Muscle layer of duodenum (tissue), 2 donors: ENCODE data around the gene PSMC2.

ENCODE experiments used
- H3K27ac ChIP-seq: one replicate; pipeline ENCODE4 v1.7.0; 2013; ENCODE audit warnings: mild to moderate bottlenecking, low read length
- H3K27me3 ChIP-seq: one replicate; pipeline ENCODE4 v1.7.0; 2013; ENCODE audit warnings: low read depth, mild to moderate bottlenecking, control low read depth, low read length
- H3K36me3 ChIP-seq, 2 donors: one replicate each; pipeline ENCODE4 v1.7.0; 2013; ENCODE audit warnings: low read length in 2 of 2, control low read depth in 1 of 2, mild to moderate bottlenecking in 1 of 2; ENCODE audit not compliant: insufficient read depth in 2 of 2, control insufficient read depth in 1 of 2
- H3K4me1 ChIP-seq, 2 donors: one replicate each; pipeline ENCODE4 v1.7.0; 2013; ENCODE audit warnings: low read length in 2 of 2, mild to moderate bottlenecking in 2 of 2, control low read depth in 1 of 2, moderate library complexity in 1 of 2; ENCODE audit not compliant: insufficient read depth in 2 of 2, control insufficient read depth in 1 of 2
- H3K4me3 ChIP-seq, 2 donors: one replicate each; pipeline ENCODE4 v1.7.0; 2013; ENCODE audit warnings: low read length in 2 of 2, low read depth in 1 of 2, mild to moderate bottlenecking in 1 of 2
- H3K9me3 ChIP-seq, 2 donors: one replicate each; pipeline ENCODE4 v1.7.0; 2013; ENCODE audit warnings: low read length in 2 of 2, control low read depth in 1 of 2, mild to moderate bottlenecking in 1 of 2; ENCODE audit not compliant: control insufficient read depth in 1 of 2
- donor health status: healthy.

PSMC2 gene

DNA sequence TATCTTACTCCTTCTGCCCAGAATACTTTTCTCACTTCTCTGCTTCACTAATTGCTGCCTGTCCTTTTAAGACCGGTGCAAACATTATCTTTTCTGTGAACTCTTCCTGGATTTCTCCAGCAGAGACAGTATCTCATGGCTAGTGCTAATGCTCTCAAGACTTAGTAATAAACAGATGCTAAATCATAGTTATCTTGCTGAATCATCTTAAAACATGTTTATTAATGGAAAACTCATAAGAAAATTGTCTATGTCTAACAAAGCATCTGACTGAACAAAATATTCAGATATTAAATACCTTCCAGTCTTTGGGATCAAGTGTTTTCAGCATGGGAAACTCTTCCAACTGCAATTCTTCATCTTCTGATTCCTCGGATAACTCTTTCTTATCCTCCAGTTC lies 6.0 kb upstream of the PSMC2 start:
- no peaks in the 10 kb centered on the region for H3K27me3 ChIP-seq
- H3K9me3 ChIP-seq = no peaks in the 10 kb centered on the region
- H3K4me1 ChIP-seq = peaks cover 5 to 11% of the 10 kb centered on the region in 2 donors
- H3K27ac ChIP-seq = no peak overlapping the region
- no peak overlapping the region for H3K4me3 ChIP-seq
- H3K36me3 ChIP-seq = peaks cover 25 to 40% of the 10 kb centered on the region in 2 donors

DNA sequence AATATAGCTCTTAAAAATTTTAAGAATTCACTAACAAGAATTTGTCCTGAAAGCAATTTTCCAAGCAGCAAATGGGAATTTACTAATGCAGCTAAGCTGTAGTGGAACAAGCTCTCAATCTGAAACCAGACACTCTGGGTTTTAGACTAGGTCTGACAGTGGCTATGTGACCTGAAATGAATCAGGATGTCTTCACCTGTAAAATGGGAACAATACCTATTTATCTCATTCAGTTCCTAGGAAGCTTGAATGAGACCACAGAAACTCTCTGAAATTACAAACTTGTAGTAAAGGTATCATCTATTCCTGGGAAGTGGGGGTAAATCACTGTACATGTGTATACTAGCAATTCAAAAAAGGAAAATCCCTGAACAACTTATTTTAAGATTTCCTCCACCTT lies 4.1 kb upstream of the PSMC2 start:
- H3K27ac ChIP-seq = peak overlapping the region; percentile 90
- peaks cover 11 to 29% of the 10 kb centered on the region in 2 donors for H3K36me3 ChIP-seq
- peak overlapping the region; percentile 90 to 93 for H3K4me3 ChIP-seq

DNA sequence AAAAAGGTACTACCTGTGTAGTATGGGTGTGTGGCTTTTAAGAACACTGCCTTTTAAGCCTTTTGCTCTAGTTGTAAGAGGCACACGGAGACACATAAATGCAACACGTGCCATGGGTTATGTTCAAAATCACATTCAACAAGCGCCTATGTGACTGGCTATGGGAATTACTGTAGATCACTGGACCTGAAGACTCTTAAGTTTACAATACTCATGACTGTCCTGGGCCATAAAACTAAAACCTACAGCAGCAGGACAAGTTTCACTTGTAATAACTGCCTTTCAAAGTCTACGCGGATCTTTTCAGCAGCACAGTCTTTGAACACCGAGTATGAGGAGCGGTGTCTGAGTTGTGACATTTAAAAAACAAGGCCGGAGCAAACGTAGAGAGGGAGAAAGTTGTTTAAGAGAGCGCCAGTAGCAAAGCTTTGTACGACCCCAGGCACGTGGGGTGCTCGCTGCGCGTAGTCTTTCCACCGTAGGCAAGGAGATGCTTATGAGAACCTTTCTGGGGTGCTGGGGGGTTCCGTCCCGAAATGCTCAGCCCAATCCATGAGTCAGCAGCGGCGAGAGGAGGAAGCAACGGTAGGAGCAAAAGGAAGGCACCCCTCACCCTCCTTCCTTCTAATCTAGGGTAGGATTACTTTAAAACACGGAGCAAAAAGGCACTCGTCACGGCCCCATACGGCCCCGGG lies 3.5 kb upstream of the PSMC2 start:
- Histone ChIP-seq H3K4me1 (peaks cover 7 to 26% of the 10 kb centered on the region in 2 donors), H3K27ac (peak overlapping the region; percentile 90), H3K36me3 (peaks cover 11 to 29% of the 10 kb centered on the region in 2 donors), H3K9me3 (no peaks in the 10 kb centered on the region), H3K27me3 (no peaks in the 10 kb centered on the region), H3K4me3 (peak overlapping the region; percentile 90 to 93)

More for the DNA sequence above, 4.1 kb upstream of the PSMC2 start:
- Histone ChIP-seq H3K4me1 (peaks cover 5 to 20% of the 10 kb centered on the region in 2 donors), H3K27me3 (no peaks in the 10 kb centered on the region), H3K9me3 (no peaks in the 10 kb centered on the region)

DNA sequence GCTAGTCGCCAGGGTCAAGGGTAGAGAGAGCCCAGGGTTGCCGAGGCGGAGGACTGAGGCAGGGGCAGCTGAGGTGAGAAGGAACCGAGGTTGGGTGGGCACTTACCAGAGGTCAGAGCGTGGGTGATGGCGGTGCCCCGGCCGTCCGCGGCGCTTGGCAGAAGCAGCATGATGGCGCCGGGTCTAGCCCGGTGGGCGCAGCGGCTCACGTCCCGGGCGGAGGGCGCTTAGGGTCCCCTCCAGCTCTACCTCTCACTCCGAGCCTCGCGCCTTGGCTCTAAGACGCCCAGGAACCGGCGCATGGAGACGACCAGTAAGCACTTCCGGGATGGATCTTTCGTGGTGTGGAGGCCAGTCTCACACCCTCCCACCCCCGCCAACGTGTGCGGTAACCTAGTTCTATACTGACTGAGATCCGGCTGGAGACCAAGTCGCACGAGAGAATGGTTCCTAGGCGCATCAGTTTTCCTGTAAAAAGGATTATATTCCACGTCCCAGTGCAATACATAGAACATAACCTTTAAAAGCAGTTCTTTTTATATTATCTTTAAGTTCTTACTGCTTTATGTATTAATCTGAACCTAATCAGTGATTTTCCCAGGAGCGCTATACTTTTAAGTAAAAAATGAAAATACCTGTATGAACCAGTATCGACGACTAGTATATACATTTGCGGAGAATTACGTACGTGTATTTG lies 2.8 kb upstream of the PSMC2 start, which contains the start of gene DNAJC2:
TSS of gene DNAJC2 (minus strand) at position 315 of the 697 bp plus-strand sequence. CDS start at position 170, 145 bp downstream.
- H3K27me3 ChIP-seq = no peaks in the 10 kb centered on the region
- H3K9me3 ChIP-seq = no peaks in the 10 kb centered on the region
- peak within 1 kb of the TSS; percentile 90 for H3K27ac ChIP-seq
- peak within 1 kb of the TSS; percentile 90 to 93 for H3K4me3 ChIP-seq
- peaks cover 11 to 22% of the 10 kb centered on the region in 2 donors for H3K36me3 ChIP-seq
- peaks cover 11 to 33% of the 10 kb centered on the region in 2 donors for H3K4me1 ChIP-seq

DNA sequence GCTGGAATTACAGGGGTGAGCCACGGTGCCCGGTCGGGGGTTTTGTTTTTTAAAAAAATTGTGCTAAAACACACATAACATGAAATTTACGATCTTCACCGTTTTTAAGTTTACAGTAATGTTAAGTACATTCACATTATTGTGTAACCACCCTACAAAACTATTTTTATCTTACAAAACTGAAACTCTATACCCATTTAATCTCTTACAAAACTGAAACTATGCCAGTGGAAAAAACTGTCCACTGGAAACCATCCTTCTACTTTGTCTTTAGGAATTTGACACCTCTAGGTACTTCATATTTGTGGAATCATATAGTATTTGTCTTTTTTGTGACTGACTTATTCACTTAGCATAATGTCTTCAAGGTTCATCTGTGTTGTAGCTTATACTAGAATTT lies 1.0 kb upstream of the PSMC2 start:
- peaks cover 0 to 4% of the 10 kb centered on the region in 2 donors for H3K36me3 ChIP-seq
- no peaks in the 10 kb centered on the region for H3K27me3 ChIP-seq
- H3K4me3 ChIP-seq = no peak overlapping the region
- no peak overlapping the region for H3K27ac ChIP-seq
- H3K9me3 ChIP-seq = no peaks in the 10 kb centered on the region
- H3K4me1 ChIP-seq = peaks cover 11 to 50% of the 10 kb centered on the region in 2 donors

DNA sequence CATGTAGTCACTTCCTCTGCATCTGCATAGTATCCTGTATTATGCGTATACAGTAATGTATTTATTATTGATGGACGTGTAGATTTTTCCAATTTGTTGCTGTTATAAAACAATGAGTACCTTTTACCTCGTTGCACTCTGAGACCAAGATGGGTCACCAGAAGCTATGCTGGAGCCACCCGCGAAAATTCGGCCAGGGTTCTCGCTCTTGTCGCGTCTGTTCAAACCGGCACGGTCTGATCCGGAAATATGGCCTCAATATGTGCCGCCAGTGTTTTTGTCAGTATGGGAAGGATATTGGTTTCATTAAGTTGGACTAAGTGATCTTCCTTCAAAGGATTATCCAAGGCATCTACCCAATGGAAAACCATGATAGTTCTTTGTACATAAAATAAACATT lies 1.0 kb downstream of the PSMC2 start:
- Histone ChIP-seq H3K9me3 (no peaks in the 10 kb centered on the region), H3K36me3 (peaks cover 3 to 10% of the 10 kb centered on the region in 2 donors), H3K4me1 (peaks cover 11 to 61% of the 10 kb centered on the region in 2 donors), H3K27ac (peak overlapping the region; percentile 90), H3K27me3 (no peaks in the 10 kb centered on the region), H3K4me3 (peak overlapping the region; percentile 91)

DNA sequence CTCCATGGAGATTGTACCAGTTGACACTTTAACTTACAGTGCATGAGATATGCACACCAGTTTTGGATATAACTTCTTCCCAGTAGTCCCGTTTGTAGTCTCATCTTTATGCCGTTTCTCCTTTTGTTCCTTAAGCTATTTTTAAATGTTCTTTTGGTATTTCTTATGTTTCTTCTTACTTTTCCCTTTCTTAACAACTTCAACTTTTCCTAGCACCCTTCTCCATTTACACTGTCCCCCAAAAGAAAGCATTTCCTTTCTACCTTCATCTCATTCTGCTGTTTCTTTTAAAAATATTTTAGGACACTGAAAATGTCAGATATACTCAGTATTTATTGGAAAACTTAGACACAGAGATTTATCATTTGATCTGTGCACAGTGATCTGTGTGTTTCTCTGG lies 1.5 kb downstream of the PSMC2 start:
- Histone ChIP-seq H3K4me1 (peaks cover 11 to 57% of the 10 kb centered on the region in 2 donors), H3K27me3 (no peaks in the 10 kb centered on the region), H3K4me3 (peak overlapping the region; percentile 91), H3K27ac (no peak overlapping the region), H3K9me3 (no peaks in the 10 kb centered on the region), H3K36me3 (peaks cover 3 to 10% of the 10 kb centered on the region in 2 donors)

DNA sequence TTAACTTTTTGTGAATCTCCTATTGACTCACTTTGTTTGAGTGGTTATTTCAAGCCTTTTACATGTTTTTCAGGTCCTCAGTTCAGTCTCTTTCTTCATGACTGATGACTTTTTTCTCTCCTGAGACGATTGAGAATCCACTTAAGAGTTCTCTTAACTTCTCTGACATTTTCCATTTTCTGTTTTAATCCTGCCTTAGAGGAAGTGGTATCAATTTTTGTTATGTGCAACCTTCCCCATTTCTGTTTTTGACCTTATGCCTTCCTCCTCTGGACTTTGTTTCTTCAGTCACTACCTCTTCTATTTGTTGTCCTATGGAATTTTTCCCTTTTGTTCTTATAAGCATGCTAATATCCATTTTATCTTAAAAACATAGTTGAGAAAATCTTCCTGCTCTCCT lies 2.4 kb downstream of the PSMC2 start:
- H3K4me1 ChIP-seq = peaks cover 11 to 57% of the 10 kb centered on the region in 2 donors
- no peaks in the 10 kb centered on the region for H3K27me3 ChIP-seq
- H3K4me3 ChIP-seq = peak overlapping the region in 1 of 2 donors; percentile 37
- H3K36me3 ChIP-seq = peaks cover 7 to 13% of the 10 kb centered on the region in 2 donors
- H3K27ac ChIP-seq = no peak overlapping the region
- H3K9me3 ChIP-seq = no peaks in the 10 kb centered on the region

DNA sequence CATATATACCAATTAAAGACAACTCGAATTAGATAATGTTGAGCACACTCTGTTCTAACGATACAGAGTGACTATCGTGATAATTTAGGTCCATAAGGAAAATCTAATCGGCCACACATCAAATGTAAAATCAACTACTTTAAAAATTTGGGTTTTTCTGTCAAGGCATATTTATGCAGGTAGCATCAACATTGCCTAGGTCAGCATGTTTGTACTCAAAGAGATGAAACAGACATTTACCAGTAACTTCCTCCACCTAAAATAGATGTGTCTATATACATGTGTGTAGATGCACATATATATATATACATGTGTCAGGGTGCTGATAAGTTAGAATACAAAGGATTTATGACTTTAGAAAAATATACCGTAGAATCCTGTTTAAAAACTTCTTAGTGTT lies 22.0 kb downstream of the PSMC2 start:
- no peaks in the 10 kb centered on the region for H3K9me3 ChIP-seq
- no peaks in the 10 kb centered on the region for H3K4me1 ChIP-seq
- no peak overlapping the region for H3K4me3 ChIP-seq
- H3K27me3 ChIP-seq = no peaks in the 10 kb centered on the region
- H3K36me3 ChIP-seq = peaks cover 40 to 55% of the 10 kb centered on the region in 2 donors
- no peak overlapping the region for H3K27ac ChIP-seq

DNA sequence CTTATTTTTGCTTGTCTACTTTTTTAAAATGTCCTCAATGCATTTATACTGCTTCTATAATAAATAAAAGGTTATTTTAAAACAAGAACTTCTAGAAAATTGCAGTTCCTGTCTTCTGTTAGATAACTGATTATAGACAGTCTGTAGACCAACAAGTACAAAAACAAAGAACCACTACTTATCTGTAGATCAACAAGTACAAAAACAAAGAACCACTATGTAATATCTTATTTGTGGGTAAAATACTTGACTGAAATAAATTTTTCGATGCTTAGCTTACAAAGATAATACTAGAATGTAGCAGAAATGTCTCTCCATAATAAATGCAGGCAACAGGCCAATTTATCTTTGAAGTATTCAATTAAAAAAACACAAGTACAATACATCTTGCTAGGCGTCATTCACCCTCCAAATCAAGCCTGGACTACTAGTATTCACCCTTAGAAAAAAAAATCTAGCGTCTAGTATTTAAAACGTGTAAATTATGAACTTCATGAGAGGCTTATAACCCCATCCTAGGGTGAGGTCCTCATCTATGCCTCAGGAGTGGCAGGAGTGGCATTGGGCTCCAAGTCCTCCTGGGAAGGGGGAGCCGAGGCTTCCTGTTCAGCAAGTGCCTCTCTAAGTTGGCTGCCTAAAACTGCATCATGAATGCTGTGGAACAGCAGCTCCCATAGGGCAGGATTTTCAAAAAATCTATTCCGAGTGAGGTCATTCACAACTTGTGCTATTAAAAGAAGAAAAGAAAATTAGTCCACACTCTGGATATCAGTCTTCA lies 26.6 kb downstream of the PSMC2 start:
- H3K4me3 ChIP-seq = no peak overlapping the region
- no peak overlapping the region for H3K27ac ChIP-seq
- H3K9me3 ChIP-seq = no peaks in the 10 kb centered on the region
- no peaks in the 10 kb centered on the region for H3K27me3 ChIP-seq
- peaks cover 7 to 14% of the 10 kb centered on the region in 2 donors for H3K36me3 ChIP-seq
- no peaks in the 10 kb centered on the region for H3K4me1 ChIP-seq
